Activated T-helper 2 cell treated with anti-CD3 and anti-CD28 coated beads, Interferon-gamma antibody, Interleukin-2, Interleukin-4, amounts not matched to agents 10 μg/mL and 5 μg/mL and 100 μg/mL, durations not matched to agents 14 hours and 24 hours and 36 hours (primary cell): ENCODE data around the gene CT83. TPM values are rescaled to one million over a fixed set of nuclear protein-coding genes. Genes with fewer than 3 reads are reported as not detected.

Experiments used
- DNase-seq: peaks from one replicate; pipeline ENCODE4 v3.0.0; 2021; ENCODE audit warnings: low spot score
- H3K27ac Mint-ChIP-seq: one replicate; pipeline ENCODE4 v1.8.0; 2021; ENCODE audit warnings: mixed read lengths
- H3K27me3 Mint-ChIP-seq: one replicate; pipeline ENCODE4 v1.8.0; 2021; ENCODE audit warnings: low read depth, mixed read lengths
- H3K36me3 Mint-ChIP-seq: one replicate; pipeline ENCODE4 v1.8.0; 2021; ENCODE audit warnings: low read depth, mixed read lengths
- H3K4me1 Mint-ChIP-seq: one replicate; pipeline ENCODE4 v1.8.0; 2021; ENCODE audit warnings: low read depth, mixed read lengths
- H3K4me3 Mint-ChIP-seq: one replicate; pipeline ENCODE4 v1.8.0; 2021; ENCODE audit warnings: low read depth, mild to moderate bottlenecking, moderate library complexity, mixed read lengths
- H3K9me3 Mint-ChIP-seq: one replicate; pipeline ENCODE4 v1.8.0; 2021; ENCODE audit warnings: mixed read lengths
- intact Hi-C: fragments of 100-400 bp; cut with micrococcal nuclease; formaldehyde crosslinking; loops from one replicate; pipeline ENCODE4 v1.15.1; 2023
- total RNA-seq: library from RNA; stranded (reverse); gene quantifications from 2 replicates; pipeline ENCODE4 v1.2.3, GENCODE V29; 2022

The CT83 gene, protein sequence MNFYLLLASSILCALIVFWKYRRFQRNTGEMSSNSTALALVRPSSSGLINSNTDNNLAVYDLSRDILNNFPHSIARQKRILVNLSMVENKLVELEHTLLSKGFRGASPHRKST
- not detected in 2 replicates for total RNA-seq

- no peak within 1 kb of the TSS for H3K27ac Mint-ChIP-seq
- DNase-seq = no peak
- H3K4me3 Mint-ChIP-seq = no peak within 1 kb of the TSS
- no peaks in the 10 kb centered on the region for H3K4me1 Mint-ChIP-seq
- no peaks in the 10 kb centered on the region for H3K27me3 Mint-ChIP-seq
- no peaks in the 10 kb centered on the region for H3K36me3 Mint-ChIP-seq
- intact Hi-C loops = no loop called here
- no peaks in the 10 kb centered on the region for H3K9me3 Mint-ChIP-seq
Measured at GRCh38 chrX:116462822-116463221, at the start of gene CT83. CT83 (minus strand) TSS chrX:116462976; CDS start chrX:116462856, 120 bp downstream.

- Mint-ChIP-seq H3K9me3 (no peaks in the 10 kb centered on the region), H3K27me3 (no peaks in the 10 kb centered on the region), H3K4me3 (no peak overlapping the region), H3K4me1 (no peaks in the 10 kb centered on the region), H3K36me3 (no peaks in the 10 kb centered on the region), H3K27ac (no peak overlapping the region)
- no peak for DNase-seq
- intact Hi-C loops = no loop called here
Measured at GRCh38 chrX:116499780-116500179, 37.0 kb upstream of the CT83 start.

- H3K4me1 Mint-ChIP-seq = no peaks in the 10 kb centered on the region
- H3K27me3 Mint-ChIP-seq = no peaks in the 10 kb centered on the region
- H3K27ac Mint-ChIP-seq = no peak overlapping the region
- no peaks in the 10 kb centered on the region for H3K9me3 Mint-ChIP-seq
- DNase-seq = no peak
- no peaks in the 10 kb centered on the region for H3K36me3 Mint-ChIP-seq
- intact Hi-C loops = no loop called here
- H3K4me3 Mint-ChIP-seq = no peak overlapping the region
Measured at GRCh38 chrX:116493271-116493670, 30.5 kb upstream of the CT83 start.

GRCh38 chrX:116490104-116490503 lies 27.3 kb upstream of the CT83 start:
- H3K27me3 Mint-ChIP-seq = no peaks in the 10 kb centered on the region
- H3K4me1 Mint-ChIP-seq = no peaks in the 10 kb centered on the region
- H3K27ac Mint-ChIP-seq = no peak overlapping the region
- no peaks in the 10 kb centered on the region for H3K9me3 Mint-ChIP-seq
- intact Hi-C loops = no loop called here
- no peak overlapping the region for H3K4me3 Mint-ChIP-seq
- no peak for DNase-seq
- H3K36me3 Mint-ChIP-seq = no peaks in the 10 kb centered on the region

DNA sequence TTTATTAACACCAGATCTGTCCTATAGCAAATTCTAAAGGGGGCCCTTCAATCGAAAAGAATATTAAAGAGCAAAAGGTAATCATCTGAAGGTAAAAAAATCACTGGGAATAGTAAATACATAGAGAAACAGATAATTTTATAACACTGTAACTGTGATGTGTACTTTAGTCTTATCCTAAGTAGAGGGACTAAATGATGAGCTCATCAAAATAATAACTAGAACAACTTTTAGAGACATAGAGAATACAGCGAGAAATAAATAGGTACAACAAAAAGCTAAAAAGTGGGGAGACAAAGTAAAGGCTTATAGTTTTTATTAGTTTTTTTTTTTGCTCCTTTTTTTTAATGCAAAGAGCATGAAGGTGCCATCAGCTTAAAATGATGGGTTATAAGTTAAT lies 17.3 kb upstream of the CT83 start:
- Mint-ChIP-seq H3K4me3 (no peak overlapping the region), H3K4me1 (no peaks in the 10 kb centered on the region), H3K27ac (no peak overlapping the region), H3K27me3 (no peaks in the 10 kb centered on the region), H3K36me3 (no peaks in the 10 kb centered on the region), H3K9me3 (no peaks in the 10 kb centered on the region)
- DNase-seq = no peak
- intact Hi-C loops = no loop called here

DNA sequence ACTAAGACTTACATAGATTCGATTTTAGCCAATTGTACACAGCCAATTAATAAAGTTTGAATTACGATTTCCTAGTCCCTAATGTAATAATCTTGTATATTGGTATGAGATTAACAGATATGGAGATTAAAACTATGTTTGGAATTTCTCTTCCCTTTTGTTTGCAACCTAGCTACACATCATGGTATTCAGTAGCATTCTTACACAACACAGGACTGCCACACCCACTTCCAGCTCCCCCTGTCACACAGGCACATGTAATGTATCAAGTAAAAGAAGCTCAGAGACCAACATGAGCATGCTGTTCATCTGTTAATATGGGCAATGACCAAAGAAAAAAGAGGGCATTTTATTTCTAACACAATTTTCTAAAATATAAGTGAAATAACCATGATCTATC lies 13.6 kb downstream of the CT83 start:
- no peaks in the 10 kb centered on the region for H3K4me1 Mint-ChIP-seq
- no peak overlapping the region for H3K4me3 Mint-ChIP-seq
- no peaks in the 10 kb centered on the region for H3K36me3 Mint-ChIP-seq
- no peak for DNase-seq
- H3K27ac Mint-ChIP-seq = no peak overlapping the region
- H3K27me3 Mint-ChIP-seq = no peaks in the 10 kb centered on the region
- H3K9me3 Mint-ChIP-seq = no peaks in the 10 kb centered on the region
- intact Hi-C loops = no loop called here

- Mint-ChIP-seq H3K4me3 (no peak within 1 kb of the TSS), H3K36me3 (no peaks in the 10 kb centered on the region), H3K4me1 (no peaks in the 10 kb centered on the region), H3K27ac (no peak within 1 kb of the TSS), H3K9me3 (no peaks in the 10 kb centered on the region), H3K27me3 (no peaks in the 10 kb centered on the region)
- DNase-seq = no peak
- intact Hi-C loops = no loop called here
Measured at GRCh38 chrX:116436358-116436816, 26.4 kb downstream of the CT83 start, which contains the start of gene SLC6A14. SLC6A14 (plus strand) TSS chrX:116436606; CDS start chrX:116436710, 104 bp downstream.

DNA sequence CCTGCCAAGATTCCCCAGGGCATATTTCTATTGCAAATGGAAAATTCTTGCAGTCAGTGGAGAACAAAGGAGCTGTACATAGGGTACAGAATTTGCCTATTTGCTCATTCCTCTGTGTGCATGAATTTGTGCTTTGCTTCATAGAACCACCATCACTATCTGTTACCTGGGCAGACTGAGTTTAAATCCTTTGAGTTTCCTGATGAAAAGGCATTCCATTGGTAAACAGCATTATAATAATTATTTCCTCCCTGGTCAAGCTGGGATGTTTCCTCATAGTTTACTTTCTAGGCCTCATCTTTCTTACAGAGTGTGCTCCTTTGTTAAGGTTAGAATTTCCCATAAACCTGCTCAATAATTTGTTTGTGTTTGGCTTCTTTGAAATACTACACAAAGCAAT lies 27.2 kb downstream of the CT83 start:
- no peaks in the 10 kb centered on the region for H3K4me1 Mint-ChIP-seq
- H3K4me3 Mint-ChIP-seq = no peak overlapping the region
- intact Hi-C loops = no loop called here
- no peaks in the 10 kb centered on the region for H3K36me3 Mint-ChIP-seq
- no peaks in the 10 kb centered on the region for H3K9me3 Mint-ChIP-seq
- no peak for DNase-seq
- no peak overlapping the region for H3K27ac Mint-ChIP-seq
- H3K27me3 Mint-ChIP-seq = no peaks in the 10 kb centered on the region

DNA sequence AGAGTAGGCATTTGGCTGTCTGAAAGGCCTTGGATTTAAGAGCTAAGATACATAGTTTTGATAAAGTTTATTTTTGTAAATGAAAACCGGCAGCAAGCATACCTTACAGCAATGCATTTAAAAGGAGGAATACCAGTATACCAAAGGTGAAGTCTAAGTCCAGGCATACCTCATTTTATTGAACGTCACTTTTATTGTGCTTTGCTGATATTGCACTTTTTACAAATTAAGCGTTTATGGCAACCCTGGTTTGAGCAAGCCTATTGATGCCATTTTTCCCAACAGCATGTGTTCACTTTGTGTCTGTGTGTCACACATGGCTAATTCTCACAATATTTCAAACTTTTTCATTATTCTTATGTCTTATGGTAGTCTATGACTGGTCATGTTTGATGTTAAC lies 34.8 kb downstream of the CT83 start:
- DNase-seq = no peak
- no peaks in the 10 kb centered on the region for H3K36me3 Mint-ChIP-seq
- no peak overlapping the region for H3K4me3 Mint-ChIP-seq
- H3K9me3 Mint-ChIP-seq = no peaks in the 10 kb centered on the region
- no peaks in the 10 kb centered on the region for H3K4me1 Mint-ChIP-seq
- intact Hi-C loops = no loop called here
- H3K27ac Mint-ChIP-seq = no peak overlapping the region
- H3K27me3 Mint-ChIP-seq = no peaks in the 10 kb centered on the region

GRCh38 chrX:116417968-116418367 lies 44.8 kb downstream of the CT83 start:
- intact Hi-C loops = no loop called here
- no peak overlapping the region for H3K4me3 Mint-ChIP-seq

GRCh38 chrX:116417214-116417613 lies 45.6 kb downstream of the CT83 start:
- Mint-ChIP-seq H3K4me1 (no peaks in the 10 kb centered on the region), H3K27me3 (no peaks in the 10 kb centered on the region), H3K27ac (no peak overlapping the region), H3K36me3 (no peaks in the 10 kb centered on the region), H3K4me3 (no peak overlapping the region), H3K9me3 (no peaks in the 10 kb centered on the region)
- no peak for DNase-seq
- intact Hi-C loops = no loop called here

More at GRCh38 chrX:116417968-116418367, 44.8 kb downstream of the CT83 start:
- Mint-ChIP-seq H3K4me1 (no peaks in the 10 kb centered on the region), H3K27ac (no peak overlapping the region), H3K36me3 (no peaks in the 10 kb centered on the region), H3K27me3 (no peaks in the 10 kb centered on the region), H3K9me3 (no peaks in the 10 kb centered on the region)
- DNase-seq = no peak

DNA sequence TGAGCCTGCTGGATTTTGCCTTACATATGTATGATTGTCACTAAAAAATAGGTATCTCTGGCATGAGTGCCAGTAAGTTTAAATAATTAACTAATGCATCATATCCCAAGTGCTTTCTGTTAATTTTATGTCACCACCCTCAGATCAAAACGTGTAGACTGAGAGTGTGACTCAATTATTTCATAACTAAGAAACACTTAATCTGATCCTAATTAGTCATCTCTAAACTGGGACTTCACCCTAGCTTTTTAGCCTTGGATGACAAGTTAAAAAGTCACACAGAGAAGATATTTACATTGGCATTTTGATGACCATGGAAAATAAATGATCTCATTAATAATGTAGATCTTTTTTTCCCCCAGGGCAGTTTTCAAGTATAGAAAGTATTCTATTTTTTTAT lies 49.5 kb downstream of the CT83 start:
- no peak for DNase-seq
- intact Hi-C loops = no loop called here
- Mint-ChIP-seq H3K4me3 (no peak overlapping the region), H3K4me1 (no peaks in the 10 kb centered on the region), H3K36me3 (no peaks in the 10 kb centered on the region), H3K27me3 (no peaks in the 10 kb centered on the region), H3K9me3 (no peaks in the 10 kb centered on the region), H3K27ac (no peak overlapping the region)
